Fibroblast of pulmonary artery (primary cell): Measurements from ENCODE around the gene CCNY.

Experiments
- DNase-seq: peaks from one replicate; pipeline ENCODE4 v3.0.0-alpha.2; 2010; ENCODE audit warnings: low read depth
- H3K4me3 ChIP-seq: replicated peaks from 2 replicates; pipeline ENCODE4 v1.5.1; 2011; ENCODE audit warnings: low read depth, mild to moderate bottlenecking, control low read depth, low read length, moderate library complexity
- CTCF ChIP-seq: IDR thresholded peaks from 2 replicates; pipeline ENCODE4 v1.5.1; 2011; ENCODE audit warnings: mild to moderate bottlenecking, control low read depth, low read length, inconsistent platforms; ENCODE audit errors: missing control alignments

Gene CCNY

GRCh38 chr10:35331894-35332640, 4.2 kb upstream of the CCNY start:
- peak; percentile 94 for DNase-seq
- H3K4me3 ChIP-seq = no peak overlapping the region
- no peak for TF ChIP-seq CTCF

- no peak overlapping the region for H3K4me3 ChIP-seq
- no peak for DNase-seq
- TF ChIP-seq CTCF = no peak
Observed at GRCh38 chr10:35334297-35334696, 2.0 kb upstream of the CCNY start.

GRCh38 chr10:35335133-35336083, 901 bp upstream of the CCNY start:
- H3K4me3 ChIP-seq = peak overlapping the region; percentile 80
- DNase-seq = no peak
- no peak for TF ChIP-seq CTCF

- peak overlapping the region; percentile 74 for H3K4me3 ChIP-seq
- no peak for TF ChIP-seq CTCF
- DNase-seq = no peak
Observed at GRCh38 chr10:35336921-35337823, 863 bp downstream of the CCNY start.

- DNase-seq = no peak
- no peak for TF ChIP-seq CTCF
- H3K4me3 ChIP-seq = no peak overlapping the region
Observed at GRCh38 chr10:35339942-35340341, 3.6 kb downstream of the CCNY start.

GRCh38 chr10:35340975-35341374, 4.7 kb downstream of the CCNY start:
- no peak for DNase-seq
- TF ChIP-seq CTCF = no peak
- H3K4me3 ChIP-seq = no peak overlapping the region
